Measurements from ENCODE around the gene MAPK7. TPM values are rescaled to one million over a fixed set of nuclear protein-coding genes. Genes with fewer than 3 reads are reported as not detected.

MAPK7 gene
- total and polyA plus RNA-seq, 2 of the 4 experiments (the other 2 are of a cell fraction), result 9.7 to 25.4 TPM

DNA sequence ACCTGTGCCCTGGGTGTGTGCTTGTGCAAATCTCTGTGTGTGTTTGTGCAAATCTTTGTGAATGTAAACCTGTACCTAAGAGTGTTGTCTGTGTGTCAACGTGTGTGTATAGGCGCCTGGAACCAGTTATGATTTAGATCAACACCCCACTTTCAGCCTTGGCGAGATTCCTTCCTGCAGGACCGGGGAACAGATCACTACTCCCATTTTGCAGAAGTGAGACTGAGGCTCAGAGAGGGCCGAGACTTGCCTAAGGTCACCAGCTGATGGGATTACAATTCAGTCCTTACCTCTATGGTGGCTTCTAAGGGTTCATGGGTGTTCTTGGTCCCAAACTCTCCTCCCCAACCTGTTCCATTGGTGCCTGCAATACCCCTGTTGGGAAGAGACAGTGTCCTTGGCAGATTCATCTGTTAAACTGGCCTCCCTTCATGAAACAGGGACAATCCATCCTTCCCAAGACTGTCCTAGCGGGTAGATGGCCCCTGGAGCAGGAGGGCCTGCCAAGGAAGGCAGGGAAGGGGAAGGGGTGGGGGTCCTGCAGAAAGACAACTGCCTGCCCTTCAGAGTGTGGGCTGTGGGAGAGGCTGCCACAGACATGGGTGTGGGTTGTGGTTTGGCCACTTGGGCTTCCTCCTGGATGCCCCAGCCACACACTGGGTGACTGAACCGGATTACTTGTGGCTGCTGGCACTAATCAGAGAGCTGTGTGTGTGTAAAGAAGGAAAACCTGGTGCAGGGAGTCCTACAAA, 6.9 kb upstream of the MAPK7 start:
- DNase-seq, result no peak
- H3K9ac ChIP-seq (ENCODE audit: low read depth, low read length), result no peak overlapping the region
- H3K4me3 ChIP-seq (ENCODE audit: insufficient read depth, low read depth, low read length), result no peak overlapping the region
- BruUV-seq (replicated peaks), result no TSS peak
- H3K23ac ChIP-seq (ENCODE audit: low read depth, low read length), result no peak overlapping the region
- H3K9me1 ChIP-seq (ENCODE audit: insufficient read depth, low read length), result peaks cover 3% of the 10 kb centered on the region; the same call in 1 of the 2 replicates
- no peak for ATAC-seq (ENCODE audit: low read depth)
- peaks cover 2% of the 10 kb centered on the region; the same call in 1 of the 2 replicates for H3K36me3 ChIP-seq (ENCODE audit: control insufficient read depth, insufficient read depth, low read length)
- H3K4ac ChIP-seq (ENCODE audit: low read depth, low read length), result no peak overlapping the region
- ChIA-PET POLR2A (ENCODE audit: unreplicated experiment) (interaction anchor here (0.5 kb wide), 1 partner anchor 16 kb away, joined by 5 read pairs; the partner anchor contains the start of gene MFAP4), CTCF (no interaction called here)
- H4K8ac ChIP-seq (ENCODE audit: low read depth in 2 of 2, low read length in 2 of 2), result no peak overlapping the region
- H3K14ac ChIP-seq (replicated peaks; ENCODE audit: low read depth, low read length), result no peak overlapping the region
- no peak overlapping the region for H3K56ac ChIP-seq (ENCODE audit: extremely low read depth, insufficient read depth, low read length)
- intact Hi-C loops (cut with micrococcal nuclease) (no loop called here), dilution Hi-C loops (cut with HindIII; ENCODE audit: low sequenced_read_pairs, unreplicated experiment) (no loop called here), in situ Hi-C loops (cut with MboI; ENCODE audit: low sequenced_read_pairs) (no loop called here)
- no peaks in the 10 kb centered on the region for H4K20me1 ChIP-seq (ENCODE audit: insufficient read depth, low read length)
- H2AK5ac ChIP-seq (ENCODE audit: low read depth, low read length), result no peak overlapping the region
- H3K27ac ChIP-seq (ENCODE audit: insufficient read depth, low read length), result no peak overlapping the region
- no peak overlapping the region for H3K18ac ChIP-seq (ENCODE audit: low read depth, low read length)
- no peak overlapping the region for H2BK15ac ChIP-seq (ENCODE audit: low read depth, low read length)
- H2BK20ac ChIP-seq (ENCODE audit: low read depth, low read length), result no peak overlapping the region
- WGBS, 2 experiments (ENCODE audit: extremely low coverage in 2 of 2, insufficient read length in 1 of 2), result no CpG with 5 or more reads among the region's 7 CpGs
- TF ChIP-seq FOS (IDR thresholded peaks at IDR 0.05; ENCODE audit: low read depth, low read length) (no peak), SMC3 (IDR thresholded peaks at IDR 0.05; ENCODE audit: low read depth, low read length) (no peak), CHD1 (IDR thresholded peaks at IDR 0.05; ENCODE audit: low read depth, low read length) (no peak), MAZ (IDR thresholded peaks at IDR 0.05; ENCODE audit: borderline replicate concordance, low read depth, low read length) (no peak), NFE2L2 (IDR thresholded peaks at IDR 0.05; ENCODE audit: low read depth, low read length) (no peak), POLR2A (IDR thresholded peaks at IDR 0.05; ENCODE audit: low read depth, low read length) (no peak)
- no peak overlapping the region for H2AFZ ChIP-seq (replicated peaks; ENCODE audit: low read length, poor library complexity)
- H4K91ac ChIP-seq (ENCODE audit: insufficient read depth, low read depth, low read length), result no peak overlapping the region
- 0 out of 2 replicates have a peak, but pooled peaks cover 2% of the 10 kb centered on the region for H3K4me1 ChIP-seq (ENCODE audit: control insufficient read depth, insufficient read depth, low read length)
- peaks cover 7 to 8% of the 10 kb centered on the region in 2 experiments; a peak in 3 of 4 replicates for H3K79me1 ChIP-seq (ENCODE audit: low read depth in 1 of 2, low read length in 2 of 2)
- H3K4me2 ChIP-seq (ENCODE audit: low read depth, low read length), result no peak overlapping the region
- H2BK120ac ChIP-seq (ENCODE audit: low read depth, low read length), result no peak overlapping the region
- H2BK5ac ChIP-seq (ENCODE audit: low read depth, low read length, poor library complexity, severe bottlenecking), result no peak overlapping the region
- H3K27me3 ChIP-seq (ENCODE audit: control insufficient read depth, insufficient read depth, low read length), result no peaks in the 10 kb centered on the region
- H4K5ac ChIP-seq (ENCODE audit: low read depth, low read length), result no peak overlapping the region
- H3K9me3 ChIP-seq (ENCODE audit: control insufficient read depth, insufficient read depth, low read length), result no peaks in the 10 kb centered on the region
- no peak overlapping the region for H2AK9ac ChIP-seq (replicated peaks; ENCODE audit: low read depth, low read length, poor library complexity)

All from IMR-90 (cell line).